Activated CD4-positive, alpha-beta T cell treated with anti-CD3 and anti-CD28 coated beads for 36 hours (primary cell): ENCODE measurements around the gene TMEM92. TPM values are rescaled to one million over a fixed set of nuclear protein-coding genes. Genes with fewer than 3 reads are reported as not detected.

Experiments used
- ATAC-seq: fragments of 200-7000 bp; cut with Tn5 transposase; one replicate; pipeline ENCODE4 v1.10.0; 2021; ENCODE audit warnings: mild to moderate bottlenecking, moderate library complexity
- CTCF ChIA-PET: fragments of 350-600 bp; sonication (Branson Sonifier 250); formaldehyde crosslinking; loops from one replicate; lab custom pipeline; 2021; ENCODE audit warnings: antibody characterized with exemption; lab: Charles Lee
- POLR2A ChIA-PET: fragments of 350-600 bp; sonication (Branson Sonifier 250); formaldehyde crosslinking; loops from one replicate; lab custom pipeline; 2021; ENCODE audit warnings: antibody characterized with exemption, inconsistent platforms; lab: Charles Lee
- DNase-seq: peaks from one replicate; pipeline ENCODE4 v3.0.0-alpha.2; 2020
- H3K27ac Mint-ChIP-seq: one replicate; pipeline ENCODE4 v1.8.0; 2021; ENCODE audit warnings: mixed read lengths
- H3K27me3 Mint-ChIP-seq: one replicate; pipeline ENCODE4 v1.8.0; 2021; ENCODE audit warnings: mixed read lengths
- H3K36me3 Mint-ChIP-seq: one replicate; pipeline ENCODE4 v1.8.0; 2021; ENCODE audit warnings: low read depth, mixed read lengths
- H3K4me1 Mint-ChIP-seq: one replicate; pipeline ENCODE4 v1.8.0; 2021; ENCODE audit warnings: mixed read lengths
- H3K4me3 Mint-ChIP-seq: one replicate; pipeline ENCODE4 v1.8.0; 2021; ENCODE audit warnings: mild to moderate bottlenecking, moderate library complexity, mixed read lengths
- H3K9me3 Mint-ChIP-seq: one replicate; pipeline ENCODE4 v1.8.0; 2021; ENCODE audit warnings: low read depth, mixed read lengths
- intact Hi-C, 2 experiments: fragments of 100-400 bp; cut with DNase I in 1 of 2; cut with micrococcal nuclease in 1 of 2; formaldehyde crosslinking; loops; one replicate each; pipeline versions ENCODE4 v1.14.2 to v1.15.1; 2022 to 2024; cut with DNase I, micrococcal nuclease
- total RNA-seq, 2 experiments: library from RNA; stranded (reverse); gene quantifications; one replicate each; pipeline ENCODE4 v1.2.3, GENCODE V29; 2021

The TMEM92 gene
- total RNA-seq, 2 experiments from 2014 or later: 0.23 TPM

- ATAC-seq (no peak), DNase-seq (no peak)
- ChIA-PET CTCF (interaction anchor here (1.1 to 1.2 kb wide), 2 partner anchors 80 to 148 kb away, joined by 3 to 6 read pairs; partner anchors contain the start of gene LRRC59), POLR2A (interaction anchor here (0.6 kb wide), 1 partner anchor 230 kb away, joined by 4 read pairs; no protein-coding TSS in a partner anchor)
- Mint-ChIP-seq H3K4me1 (no peaks in the 10 kb centered on the region), H3K36me3 (no peaks in the 10 kb centered on the region), H3K27me3 (peaks cover 6% of the 10 kb centered on the region), H3K9me3 (no peaks in the 10 kb centered on the region), H3K4me3 (no peak overlapping the region), H3K27ac (no peak overlapping the region)
- intact Hi-C loops: no loop called here
Observed at GRCh38 chr17:50317121-50317520, 42.9 kb downstream of the TMEM92 start.

GRCh38 chr17:50318501-50319285 lies 44.4 kb downstream of the TMEM92 start:
- intact Hi-C loops: no loop called here
- ATAC-seq (no peak), DNase-seq (no peak)
- H3K9me3 Mint-ChIP-seq: no peaks in the 10 kb centered on the region
- H3K36me3 Mint-ChIP-seq: no peaks in the 10 kb centered on the region
- no peak overlapping the region for H3K27ac Mint-ChIP-seq
- H3K27me3 Mint-ChIP-seq: peaks cover 2% of the 10 kb centered on the region
- no peak overlapping the region for H3K4me3 Mint-ChIP-seq
- POLR2A ChIA-PET: no interaction called here
- CTCF ChIA-PET: interaction anchor here (0.6 to 1.3 kb wide), 3 partner anchors 9 to 665 kb away, joined by 3 to 5 read pairs (median 4); no protein-coding TSS in a partner anchor
- no peaks in the 10 kb centered on the region for H3K4me1 Mint-ChIP-seq

DNA sequence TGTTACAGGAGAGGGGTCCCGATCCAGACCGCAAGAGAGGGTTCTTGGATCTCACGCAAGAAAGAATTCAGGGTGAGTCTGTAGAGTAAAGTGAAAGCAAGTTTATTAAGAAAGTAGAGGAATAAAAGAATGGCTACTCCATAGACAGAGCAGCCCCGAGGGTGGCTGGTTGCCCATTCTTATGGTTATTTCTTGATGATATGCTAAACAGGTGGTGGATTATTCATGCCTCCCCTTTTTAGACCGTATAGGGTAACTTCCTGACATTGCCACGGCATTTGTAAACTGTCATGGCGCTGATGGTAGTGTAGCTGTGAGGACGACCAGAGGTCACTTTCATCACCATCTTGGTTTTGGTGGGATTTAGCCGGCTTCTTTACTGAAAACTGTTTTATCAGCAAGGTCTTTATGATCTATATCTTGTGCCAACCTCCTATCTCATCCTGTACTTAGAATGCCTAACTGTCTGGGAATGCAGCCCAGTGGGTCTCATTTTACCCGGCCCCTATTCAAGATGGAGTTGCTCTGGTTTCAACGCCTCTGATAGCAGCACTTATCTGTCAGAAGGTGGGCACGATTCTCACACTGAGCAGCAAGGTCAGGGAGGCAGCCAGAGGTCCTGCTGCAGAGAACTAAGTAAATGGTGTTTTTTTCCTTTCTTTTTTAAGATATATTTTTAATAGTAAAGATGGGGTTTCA lies 45.2 kb downstream of the TMEM92 start:
- DNase-seq (no peak), ATAC-seq (no peak)
- Mint-ChIP-seq H3K36me3 (no peaks in the 10 kb centered on the region), H3K27me3 (no peaks in the 10 kb centered on the region), H3K9me3 (no peaks in the 10 kb centered on the region), H3K4me1 (no peaks in the 10 kb centered on the region), H3K4me3 (no peak overlapping the region), H3K27ac (no peak overlapping the region)
- ChIA-PET CTCF (interaction anchor here (1.3 kb wide), 1 partner anchor 10 kb away, joined by 5 read pairs; no protein-coding TSS in a partner anchor), POLR2A (no interaction called here)
- intact Hi-C loops: loop anchor here in 1 of 2 experiments (2.0 kb wide), 1 partner anchor 21 kb away; no protein-coding TSS in a partner anchor

- CTCF ChIA-PET: interaction anchor here (1.8 kb wide), 1 partner anchor 122 kb away, joined by 7 read pairs; no protein-coding TSS in a partner anchor
- Mint-ChIP-seq H3K4me1 (peaks cover 5% of the 10 kb centered on the region), H3K27me3 (no peaks in the 10 kb centered on the region), H3K9me3 (no peaks in the 10 kb centered on the region), H3K27ac (no peak overlapping the region), H3K36me3 (no peaks in the 10 kb centered on the region), H3K4me3 (no peak overlapping the region)
- no peak for DNase-seq
- ATAC-seq: no peak
- intact Hi-C loops: no loop called here
- POLR2A ChIA-PET: no interaction called here
Observed at GRCh38 chr17:50322271-50322670, 48.0 kb downstream of the TMEM92 start.

DNA sequence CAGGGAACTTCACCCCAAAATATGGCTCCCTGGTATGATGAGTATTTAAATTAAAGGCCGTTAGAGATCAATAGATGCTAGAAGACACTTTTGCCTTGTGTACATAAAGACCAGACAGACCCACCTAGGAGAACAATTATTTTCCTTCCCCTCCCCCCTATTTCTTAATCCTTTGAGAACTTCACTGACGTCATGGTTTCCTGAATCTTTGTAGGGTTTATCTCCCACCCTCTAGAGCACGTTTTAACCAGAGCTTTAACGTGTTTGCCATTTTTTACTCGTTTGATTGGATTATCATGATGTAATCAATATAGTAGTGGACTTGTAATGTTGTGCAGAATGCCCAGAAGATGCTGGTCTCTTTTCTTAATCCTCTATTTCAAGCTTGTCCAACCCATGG lies 48.8 kb downstream of the TMEM92 start:
- Mint-ChIP-seq H3K27ac (peak overlapping the region; percentile 22), H3K4me1 (peaks cover 5% of the 10 kb centered on the region), H3K4me3 (no peak overlapping the region), H3K36me3 (no peaks in the 10 kb centered on the region), H3K9me3 (no peaks in the 10 kb centered on the region), H3K27me3 (no peaks in the 10 kb centered on the region)
- CTCF ChIA-PET: interaction anchor here (1.8 kb wide), 1 partner anchor 123 kb away, joined by 7 read pairs; no protein-coding TSS in a partner anchor
- ATAC-seq: no peak
- intact Hi-C loops: no loop called here
- no peak for DNase-seq
- POLR2A ChIA-PET: no interaction called here

- CTCF ChIA-PET: no interaction called here
- Mint-ChIP-seq H3K27ac (no peak overlapping the region), H3K4me3 (no peak overlapping the region)
Observed at GRCh38 chr17:50325906-50326305, 51.6 kb downstream of the TMEM92 start.

DNA sequence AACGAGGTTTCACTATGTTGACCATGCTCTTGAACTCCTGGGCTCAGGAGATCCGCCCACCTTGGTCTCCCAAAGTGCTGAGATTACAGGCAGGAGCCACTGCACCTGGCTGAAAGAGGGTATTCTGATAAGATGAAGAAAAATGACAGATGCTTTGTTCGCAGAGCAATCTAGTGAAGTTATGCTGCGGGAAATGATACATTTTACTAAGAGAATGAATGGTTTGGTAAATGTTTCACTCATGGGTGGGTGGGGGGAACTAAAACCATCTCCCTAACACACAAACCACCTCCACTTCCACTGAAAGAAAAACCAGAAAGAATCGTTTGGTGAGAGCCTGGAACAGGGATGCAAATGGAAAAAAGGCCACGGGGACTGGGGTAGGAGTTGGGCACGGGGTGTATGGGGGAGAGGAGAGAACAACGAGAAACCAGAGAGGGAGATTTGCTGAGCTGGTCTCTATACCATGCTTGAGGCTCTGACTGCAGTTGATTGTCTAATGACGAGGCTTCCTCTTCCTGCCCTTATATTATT lies 52.6 kb downstream of the TMEM92 start:
- POLR2A ChIA-PET: no interaction called here
- H3K27ac Mint-ChIP-seq: peak overlapping the region; percentile 27
- H3K36me3 Mint-ChIP-seq: no peaks in the 10 kb centered on the region
- CTCF ChIA-PET: no interaction called here
- peaks cover 3% of the 10 kb centered on the region for H3K27me3 Mint-ChIP-seq
- intact Hi-C loops: loop anchor here (2.0 kb wide), 1 partner anchor 16 kb away; no protein-coding TSS in a partner anchor
- no peaks in the 10 kb centered on the region for H3K9me3 Mint-ChIP-seq
- DNase-seq (no peak), ATAC-seq (peak; percentile 52)
- H3K4me1 Mint-ChIP-seq: peaks cover 5% of the 10 kb centered on the region
- no peak overlapping the region for H3K4me3 Mint-ChIP-seq

More at GRCh38 chr17:50325906-50326305, 51.6 kb downstream of the TMEM92 start:
- DNase-seq (no peak), ATAC-seq (no peak)
- H3K27me3 Mint-ChIP-seq: peaks cover 3% of the 10 kb centered on the region
- POLR2A ChIA-PET: no interaction called here
- H3K36me3 Mint-ChIP-seq: no peaks in the 10 kb centered on the region
- no peaks in the 10 kb centered on the region for H3K9me3 Mint-ChIP-seq
- intact Hi-C loops: loop anchor here (2.0 kb wide), 1 partner anchor 15 kb away; no protein-coding TSS in a partner anchor
- peaks cover 5% of the 10 kb centered on the region for H3K4me1 Mint-ChIP-seq

DNA sequence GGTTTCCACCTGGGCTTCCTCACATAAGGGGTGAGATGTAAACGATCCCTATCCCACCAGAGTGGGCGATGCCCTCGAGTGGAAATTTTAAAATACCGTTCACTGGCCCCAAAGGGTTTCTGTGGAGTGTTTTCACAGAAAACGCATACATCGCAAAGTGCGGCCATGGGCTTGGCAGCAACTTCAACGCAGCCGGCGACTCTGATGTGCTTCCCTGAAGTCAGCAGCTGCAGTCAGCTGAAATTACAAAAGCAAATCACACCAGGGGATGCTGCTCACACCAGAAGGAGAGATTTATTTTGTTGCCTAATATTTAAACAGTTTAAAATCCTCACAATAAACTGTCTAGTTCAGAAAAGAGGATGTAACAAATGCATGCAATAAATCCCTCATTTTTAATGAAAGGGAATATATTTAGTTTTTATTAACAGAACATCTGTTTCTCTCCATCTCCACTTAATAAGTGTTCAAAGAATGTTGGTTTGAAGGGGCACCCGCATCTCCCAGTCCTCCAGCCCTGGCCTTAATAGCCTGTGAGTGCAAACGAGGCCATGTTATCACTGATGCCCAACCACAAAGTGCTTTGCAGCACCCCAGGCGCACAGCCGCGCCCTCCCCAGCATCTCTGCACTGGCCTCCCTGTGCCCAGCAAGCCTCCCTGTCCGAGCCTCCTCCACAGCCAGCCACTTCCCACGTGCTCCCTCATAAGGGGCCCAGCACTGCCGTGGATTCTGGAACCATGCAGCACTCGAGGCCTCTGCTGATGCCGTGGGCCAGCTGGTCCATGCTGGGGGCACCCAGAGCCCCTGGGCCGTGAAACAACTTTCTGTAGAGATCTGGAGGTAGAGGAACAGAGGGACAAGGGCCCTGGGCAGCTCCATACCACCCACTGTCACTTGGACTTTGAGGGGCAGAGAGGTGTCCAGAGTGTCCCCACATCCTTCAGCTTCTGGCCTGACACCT lies 54.4 kb downstream of the TMEM92 start:
- Mint-ChIP-seq H3K27ac (no peak overlapping the region), H3K36me3 (no peaks in the 10 kb centered on the region), H3K27me3 (peaks cover 3% of the 10 kb centered on the region), H3K4me1 (peaks cover 8% of the 10 kb centered on the region), H3K9me3 (no peaks in the 10 kb centered on the region), H3K4me3 (no peak overlapping the region)
- POLR2A ChIA-PET: no interaction called here
- DNase-seq: no peak
- CTCF ChIA-PET: interaction anchor here (1.0 kb wide), 1 partner anchor 33 kb away, joined by 3 read pairs; no protein-coding TSS in a partner anchor
- ATAC-seq: no peak
- intact Hi-C loops: no loop called here

- H3K4me1 Mint-ChIP-seq: peaks cover 15% of the 10 kb centered on the region
- POLR2A ChIA-PET: no interaction called here
- ATAC-seq (no peak), DNase-seq (no peak)
- H3K9me3 Mint-ChIP-seq: no peaks in the 10 kb centered on the region
- H3K36me3 Mint-ChIP-seq: no peaks in the 10 kb centered on the region
- H3K27ac Mint-ChIP-seq: no peak overlapping the region
- H3K27me3 Mint-ChIP-seq: peaks cover 5% of the 10 kb centered on the region
- no peak overlapping the region for H3K4me3 Mint-ChIP-seq
- CTCF ChIA-PET: interaction anchor here (0.7 to 1.0 kb wide), 2 partner anchors 32 to 36 kb away, joined by 3 to 4 read pairs; no protein-coding TSS in a partner anchor
- intact Hi-C loops: no loop called here
Observed at GRCh38 chr17:50329716-50330115, 55.5 kb downstream of the TMEM92 start.

DNA sequence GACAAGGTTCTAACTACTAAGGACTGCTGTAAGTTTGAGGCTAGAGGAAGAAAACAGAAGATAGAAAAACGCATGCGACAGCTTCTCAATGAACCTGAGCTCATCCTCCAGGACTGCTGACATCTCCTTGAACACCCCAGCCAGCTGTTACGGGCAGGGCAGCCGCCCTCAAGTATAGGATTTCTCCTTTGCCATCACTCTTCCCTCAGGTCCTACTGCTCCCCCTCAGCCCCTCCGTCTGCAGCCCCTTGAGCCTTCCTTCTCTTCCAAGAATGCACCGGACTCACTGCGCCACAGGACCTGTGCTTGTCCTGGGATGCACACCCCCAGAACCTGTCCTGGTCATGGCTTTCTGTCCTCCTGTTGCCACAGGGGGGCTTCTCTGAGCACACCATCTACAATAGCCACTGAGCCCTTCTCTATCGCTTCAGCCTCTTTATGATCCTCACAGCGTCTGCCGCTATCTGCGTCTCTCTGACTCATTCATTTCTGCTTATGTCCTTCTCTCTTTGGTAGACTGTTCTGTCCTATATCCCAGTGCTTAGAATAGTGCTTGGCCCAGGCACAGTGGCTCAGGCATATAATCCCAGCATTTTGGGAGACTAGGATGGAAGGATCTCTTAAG lies 56.0 kb downstream of the TMEM92 start:
- Mint-ChIP-seq H3K4me3 (no peak overlapping the region), H3K27me3 (peaks cover 5% of the 10 kb centered on the region), H3K27ac (no peak overlapping the region), H3K36me3 (no peaks in the 10 kb centered on the region), H3K9me3 (no peaks in the 10 kb centered on the region), H3K4me1 (peaks cover 15% of the 10 kb centered on the region)
- DNase-seq (no peak), ATAC-seq (no peak)
- CTCF ChIA-PET: interaction anchor here (0.6 to 1.3 kb wide), 4 partner anchors 18 to 276 kb away, joined by 3 to 5 read pairs (median 4); no protein-coding TSS in a partner anchor
- intact Hi-C loops: no loop called here
- POLR2A ChIA-PET: interaction anchor here (0.5 kb wide), 1 partner anchor 20 kb away, joined by 3 read pairs; no protein-coding TSS in a partner anchor
